Left lung (tissue), 10 donors: ENCODE results near the gene MAJIN. TPM values are rescaled to one million over a fixed set of nuclear protein-coding genes. Genes with fewer than 3 reads are reported as not detected.

Experiments used
- ATAC-seq: fragments of 200-7000 bp; cut with Tn5 transposase; one replicate; pipeline ENCODE4 v1.9.1; 2020; ENCODE audit warnings: moderate library complexity
- DNase-seq, 4 donors: peaks; one replicate each; pipeline ENCODE4 v3.0.0-alpha.2; 2013 to 2020
- H3K27ac ChIP-seq, 2 donors: fragments of 200-600 bp; sonication (generic) in 1 of 2; one replicate each; pipeline versions ENCODE4 v1.5.0 to v1.8.0; 2020 to 2021
- H3K27me3 ChIP-seq, 2 donors: fragments of 200-600 bp; sonication (generic) in 1 of 2; one replicate each; pipeline versions ENCODE4 v1.5.0 to v1.8.0; 2020 to 2021
- H3K36me3 ChIP-seq, 2 donors: fragments of 200-600 bp; sonication (generic) in 1 of 2; one replicate each; pipeline versions ENCODE4 v1.5.0 to v1.8.0; 2020 to 2021
- H3K4me1 ChIP-seq, 2 donors: fragments of 200-600 bp; one replicate each; pipeline ENCODE4 v1.8.0; 2021
- H3K4me3 ChIP-seq, 2 donors: fragments of 200-600 bp; sonication (generic) in 1 of 2; one replicate each; pipeline versions ENCODE4 v1.5.0 to v1.8.0; 2020 to 2021; ENCODE audit warnings: mild to moderate bottlenecking in 1 of 2
- H3K9me3 ChIP-seq, 2 donors: fragments of 200-600 bp; sonication (generic) in 1 of 2; one replicate each; pipeline versions ENCODE4 v1.5.0 to v1.8.0; 2020 to 2021
- CTCF ChIP-seq, 2 donors: fragments of 200-600 bp; sonication (generic) in 1 of 2; IDR thresholded peaks; one replicate each; pipeline versions ENCODE4 v1.5.0 to v1.8.0; 2021; ENCODE audit warnings: antibody characterized with exemption in 2 of 2
- intact Hi-C, 2 donors: fragments of 100-400 bp; cut with DNase I; formaldehyde crosslinking; loops; one replicate each; pipeline versions ENCODE4 v1.11.2 to v1.14.2; 2022
- polyA plus RNA-seq, 6 donors: library from polyadenylated mRNA; unstranded; fragments of 120-200 nt; gene quantifications; one replicate each; pipeline ENCODE4 v1.2.1, GENCODE V29; 2013; ENCODE audit not compliant: insufficient read length in 6 of 6
- total RNA-seq, 2 donors: library from RNA; stranded (reverse); fragmentation: NEBNext Ultra II Directional; extraction: Animal tissue kit (Norgen Biotek cat#: 25700); gene quantifications; one replicate each; pipeline ENCODE4 v1.2.1, GENCODE V29; 2021
- donor health status: DM: no; HTN: yes; CAD: no.
- donor health status: DM: no; HTN: no; CAD: no.

MAJIN gene
- total and polyA plus RNA-seq, 8 donors: 0.11 to 0.14 TPM; not detected in 6

- intact Hi-C loops: loop anchor here in 1 of 2 donors (10.0 kb wide), 1 partner anchor 53 kb away; the partner anchor contains the start of gene CDC42BPG
Observed at GRCh38 chr11:64898076-64898445, 73.8 kb downstream of the MAJIN start.

GRCh38 chr11:64897381-64898075 is 74.4 kb downstream of the MAJIN start:
- TF ChIP-seq CTCF (IDR thresholded peaks at IDR 0.05): no peak
- Histone ChIP-seq H3K36me3 (peaks cover 0 to 78% of the 10 kb centered on the region in 2 donors), H3K27me3 (no peaks in the 10 kb centered on the region), H3K4me1 (peaks cover 0 to 16% of the 10 kb centered on the region in 2 donors), H3K27ac (no peak overlapping the region), H3K4me3 (no peak overlapping the region), H3K9me3 (no peaks in the 10 kb centered on the region)
- DNase-seq (peak in 1 of 4 donors; percentile 66), ATAC-seq (no peak)
- intact Hi-C loops: loop anchor here in 1 of 2 donors (10.0 kb wide), 1 partner anchor 53 kb away; the partner anchor contains the start of gene CDC42BPG

More at GRCh38 chr11:64898076-64898445, 73.8 kb downstream of the MAJIN start:
- Histone ChIP-seq H3K27me3 (no peaks in the 10 kb centered on the region), H3K4me3 (no peak overlapping the region), H3K4me1 (peaks cover 0 to 16% of the 10 kb centered on the region in 2 donors), H3K36me3 (peaks cover 0 to 84% of the 10 kb centered on the region in 2 donors), H3K9me3 (no peaks in the 10 kb centered on the region), H3K27ac (no peak overlapping the region)
- TF ChIP-seq CTCF (IDR thresholded peaks at IDR 0.05): no peak
- ATAC-seq (no peak), DNase-seq (no peak)

GRCh38 chr11:64896448-64897022 is 75.4 kb downstream of the MAJIN start:
- DNase-seq: no peak
- H3K4me1 ChIP-seq: peaks cover 0 to 16% of the 10 kb centered on the region in 2 donors
- intact Hi-C loops: loop anchor here in 1 of 2 donors (10.0 kb wide), 1 partner anchor 52 kb away; the partner anchor contains the start of gene CDC42BPG
- peaks cover 0 to 68% of the 10 kb centered on the region in 2 donors for H3K36me3 ChIP-seq
- no peak for ATAC-seq
- no peak for TF ChIP-seq CTCF (IDR thresholded peaks at IDR 0.05)
- no peak overlapping the region for H3K4me3 ChIP-seq
- H3K27ac ChIP-seq: no peak overlapping the region
- no peaks in the 10 kb centered on the region for H3K9me3 ChIP-seq
- no peaks in the 10 kb centered on the region for H3K27me3 ChIP-seq

GRCh38 chr11:64894812-64895452 is 77.0 kb downstream of the MAJIN start:
- Histone ChIP-seq H3K9me3 (no peaks in the 10 kb centered on the region), H3K36me3 (peaks cover 0 to 52% of the 10 kb centered on the region in 2 donors), H3K27ac (no peak overlapping the region), H3K4me3 (no peak overlapping the region), H3K4me1 (peaks cover 0 to 16% of the 10 kb centered on the region in 2 donors), H3K27me3 (no peaks in the 10 kb centered on the region)
- intact Hi-C loops: loop anchor here (5.0 to 10.0 kb wide), 2 partner anchors 48 to 50 kb away; partner anchors contain the start of gene CDC42BPG (in 1 of the 2)
- DNase-seq (peak in 1 of 4 donors; percentile 81), ATAC-seq (no peak)
- TF ChIP-seq CTCF (IDR thresholded peaks at IDR 0.05): no peak
